HepG2 (cell line): ENCODE measurements around the gene SLC22A7. TPM values are rescaled to one million over a fixed set of nuclear protein-coding genes. Genes with fewer than 3 reads are reported as not detected.

Source experiments
- CBFB ChIP-seq: sonication (generic); formaldehyde crosslinking; IDR thresholded peaks from 2 replicates; pipeline ENCODE4 v1.4.0; 2020; ENCODE audit warnings: missing genetic modification reagents
- HDAC2 ChIP-seq: sonication (generic); formaldehyde crosslinking; IDR thresholded peaks from 2 replicates; pipeline ENCODE4 v1.4.0; 2020; ENCODE audit warnings: missing genetic modification reagents
- HMG20B ChIP-seq: conservative IDR thresholded peaks from 2 replicates; pipeline ENCODE4 v1.6.1; 2016; ENCODE audit warnings: missing genetic modification reagents, missing compliant biosample characterization
- HOXA9 ChIP-seq: sonication (generic); formaldehyde crosslinking; IDR thresholded peaks from 2 replicates; pipeline ENCODE4 v1.8.1; 2022; ENCODE audit warnings: missing genetic modification reagents, mild to moderate bottlenecking, moderate library complexity, borderline replicate concordance
- MIXL1 ChIP-seq: IDR thresholded peaks from 2 replicates; pipeline ENCODE4 v1.6.1; 2016
- MYPOP ChIP-seq: sonication (generic); formaldehyde crosslinking; IDR thresholded peaks from 2 replicates; pipeline ENCODE4 v1.8.1; 2023; ENCODE audit warnings: mild to moderate bottlenecking, moderate library complexity, missing genetic modification reagents
- NFAT5 ChIP-seq: sonication (generic); formaldehyde crosslinking; IDR thresholded peaks from 2 replicates; pipeline ENCODE4 v1.4.0; 2020; ENCODE audit warnings: missing genetic modification reagents
- PCBP2 ChIP-seq: fragments of 200-400 bp; formaldehyde crosslinking; optimal IDR thresholded peaks from 2 replicates; pipeline ENCODE3; 2018; ENCODE audit warnings: low read length, low read depth; ENCODE audit not compliant: poor library complexity, severe bottlenecking
- SAFB2 ChIP-seq: sonication (generic); formaldehyde crosslinking; IDR thresholded peaks from 2 replicates; pipeline ENCODE4 v1.5.1; 2020; ENCODE audit warnings: missing genetic modification reagents, low read depth, mild to moderate bottlenecking, borderline replicate concordance
- SOX5 ChIP-seq: IDR thresholded peaks from 2 replicates; pipeline ENCODE4 v1.6.1; 2016; ENCODE audit warnings: borderline replicate concordance
- SP2 ChIP-seq: sonication (generic); formaldehyde crosslinking; IDR thresholded peaks from 2 replicates; pipeline ENCODE4 v1.5.1; 2020; ENCODE audit warnings: mild to moderate bottlenecking, missing genetic modification reagents
- STAT5B ChIP-seq: sonication (generic); formaldehyde crosslinking; IDR thresholded peaks from 2 replicates; pipeline ENCODE4 v1.4.0; 2020; ENCODE audit warnings: missing genetic modification reagents
- TBX2 ChIP-seq: sonication (generic); formaldehyde crosslinking; IDR thresholded peaks from 2 replicates; pipeline ENCODE4 v1.5.0; 2020; ENCODE audit warnings: missing genetic modification reagents, mild to moderate bottlenecking, borderline replicate concordance
- U2AF1 ChIP-seq: fragments of 200-400 bp; formaldehyde crosslinking; optimal IDR thresholded peaks from 2 replicates; pipeline ENCODE3; 2017; ENCODE audit warnings: mild to moderate bottlenecking, low read depth, low read length
- ZBTB26 ChIP-seq: IDR thresholded peaks from 2 replicates; pipeline ENCODE4 v1.6.1; 2016; ENCODE audit warnings: missing compliant biosample characterization, missing genetic modification reagents, borderline replicate concordance
- ZMAT5 ChIP-seq: sonication (generic); formaldehyde crosslinking; IDR thresholded peaks from 2 replicates; pipeline ENCODE4 v1.5.0; 2020; ENCODE audit warnings: mild to moderate bottlenecking, low read depth, missing genetic modification reagents, borderline replicate concordance
- ZNF331 ChIP-seq: sonication (generic); formaldehyde crosslinking; IDR thresholded peaks from 2 replicates; pipeline ENCODE4 v1.4.0; 2020; ENCODE audit warnings: missing genetic modification reagents
- ZNF350 ChIP-seq: sonication (generic); formaldehyde crosslinking; IDR thresholded peaks from 2 replicates; pipeline ENCODE4 v1.4.0; 2020; ENCODE audit warnings: mild to moderate bottlenecking, low read depth, missing genetic modification reagents, borderline replicate concordance
- ZNF354B ChIP-seq: sonication (generic); formaldehyde crosslinking; IDR thresholded peaks from 2 replicates; pipeline ENCODE4 v1.8.0; 2022; ENCODE audit warnings: mild to moderate bottlenecking, missing genetic modification reagents
- ZNF670 ChIP-seq: sonication (generic); formaldehyde crosslinking; IDR thresholded peaks from 2 replicates; pipeline ENCODE4 v1.8.0; 2022; ENCODE audit warnings: mild to moderate bottlenecking, missing genetic modification reagents, borderline replicate concordance
- ZNF781 ChIP-seq: sonication (generic); formaldehyde crosslinking; IDR thresholded peaks from 2 replicates; pipeline ENCODE4 v1.5.1; 2020; ENCODE audit warnings: borderline replicate concordance, mild to moderate bottlenecking, missing genetic modification reagents; ENCODE audit errors: not compliant biosample characterization
- polyA plus RNA-seq, 8 experiments: library from polyadenylated mRNA; depleted of rRNA in 3 of 8; stranded (reverse) in 7 of 8; unstranded in 1 of 8; fragments of >200 nt; fragmentation: Illumina TruSeq in 4 of 8; extraction: Trizol in 4 of 8; gene quantifications; 2 replicates each; pipeline versions ENCODE4 v1.2.1 to v1.2.3, GENCODE V29; 2011 to 2016; ENCODE audit warnings: low read depth in 4 of 8, missing spikeins in 1 of 8, mixed read lengths in 1 of 8; ENCODE audit not compliant: insufficient read depth in 1 of 8
- total RNA-seq, 5 experiments: library from RNA; depleted of rRNA; stranded (reverse); fragments of >200 nt; fragmentation: Illumina TruSeq; extraction: Trizol; gene quantifications; 2 replicates each; pipeline ENCODE4 v1.2.3, GENCODE V29; 2016; ENCODE audit warnings: low read depth in 1 of 5

Gene SLC22A7
- total and polyA plus RNA-seq, 2 of the 13 experiments (the other 11 are each of a cell fraction or from before 2014, with no cell fraction given) = 5.3 to 22.6 TPM

GRCh38 chr6:43334466-43335095 is 36.5 kb downstream of the SLC22A7 start (continued):
- TF ChIP-seq SP2 (no peak), SAFB2 (CRISPR knock-in tag) (no peak), HMG20B (no peak), ZMAT5 (CRISPR knock-in tag) (no peak), STAT5B (CRISPR knock-in tag) (no peak), ZNF331 (CRISPR knock-in tag) (peak; percentile 40; the same call in 1 of the 2 replicates), NFAT5 (no peak), U2AF1 (no peak), SOX5 (CRISPR knock-in tag) (peak; percentile 22; the same call in 1 of the 2 replicates), ZNF670 (CRISPR knock-in tag) (no peak), ZNF350 (CRISPR knock-in tag) (no peak), ZNF354B (CRISPR knock-in tag) (no peak), HDAC2 (0 out of 2 replicates have a peak, but pooled peaks have one; percentile 18), MYPOP (CRISPR knock-in tag) (no peak), ZBTB26 (CRISPR knock-in tag) (no peak), ZNF781 (CRISPR knock-in tag) (no peak), TBX2 (CRISPR knock-in tag) (no peak), PCBP2 (no peak), MIXL1 (CRISPR knock-in tag) (0 out of 2 replicates have a peak, but pooled peaks have one; percentile 18), CBFB (CRISPR knock-in tag) (no peak), HOXA9 (no peak)
